ENCODE measurements around the gene LRRC75A.
"Not testable (repeated sequence)": the region's sequence is repeated elsewhere in the genome, so short reads cannot be mapped to it uniquely, and the experiment has no call there.

LRRC75A gene

DNA sequence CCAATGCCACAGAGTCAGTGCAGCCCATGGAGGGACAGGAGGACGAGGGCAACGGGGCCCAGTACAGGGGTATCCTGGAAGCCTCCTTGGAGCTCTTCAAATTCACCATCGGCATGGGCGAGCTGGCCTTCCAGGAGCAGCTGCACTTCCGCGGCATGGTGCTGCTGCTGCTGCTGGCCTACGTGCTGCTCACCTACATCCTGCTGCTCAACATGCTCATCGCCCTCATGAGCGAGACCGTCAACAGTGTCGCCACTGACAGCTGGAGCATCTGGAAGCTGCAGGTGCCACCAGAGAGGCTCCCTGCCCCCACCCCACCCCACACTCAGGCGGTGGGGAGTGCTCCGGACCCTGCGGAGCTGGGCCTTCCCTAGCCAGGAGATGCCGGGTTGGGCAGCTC lies 60.0 kb downstream of the LRRC75A start:
- no peak for DNase-seq (ENCODE audit: low spot score)

DNA sequence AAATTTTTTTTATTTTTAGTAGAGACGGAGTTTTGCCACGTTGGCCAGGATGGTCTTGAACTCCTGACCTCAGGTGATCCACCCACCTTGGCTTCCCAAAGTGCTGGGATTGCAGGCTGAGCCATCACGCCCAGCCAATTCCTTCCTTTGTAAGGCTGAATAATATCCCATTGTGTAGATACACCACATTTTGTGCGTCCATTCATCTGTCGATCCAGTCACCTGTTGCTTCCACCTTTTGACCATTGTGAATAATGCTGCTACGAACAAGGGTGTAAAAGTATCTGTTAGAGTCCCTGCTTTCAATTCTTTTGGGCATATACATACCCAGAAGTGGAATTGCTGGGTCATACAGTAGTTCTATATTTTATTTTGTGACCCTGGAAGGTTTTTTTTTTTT lies 61.3 kb downstream of the LRRC75A start:
- DNase-seq (ENCODE audit: low spot score): no peak

DNA sequence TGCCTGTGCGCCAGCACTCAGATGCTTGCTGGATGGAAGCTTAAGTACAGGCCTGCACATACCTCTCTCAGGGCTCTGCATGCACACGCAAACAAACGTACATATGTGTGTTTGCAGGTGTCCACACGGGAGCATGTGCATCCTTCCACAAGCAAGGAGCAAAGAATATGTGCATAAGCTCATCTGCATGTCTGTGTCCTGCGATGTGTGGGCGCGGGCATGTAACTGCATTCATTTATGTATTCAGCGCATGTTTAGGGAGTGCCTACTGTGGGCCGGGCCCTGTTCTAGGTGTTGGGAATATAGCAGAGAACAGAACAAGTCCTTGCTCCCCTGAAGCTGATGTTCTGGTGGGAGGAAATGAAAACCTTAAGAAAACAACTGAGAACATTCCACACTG lies 62.9 kb downstream of the LRRC75A start:
- DNase-seq (ENCODE audit: low spot score): no peak

DNA sequence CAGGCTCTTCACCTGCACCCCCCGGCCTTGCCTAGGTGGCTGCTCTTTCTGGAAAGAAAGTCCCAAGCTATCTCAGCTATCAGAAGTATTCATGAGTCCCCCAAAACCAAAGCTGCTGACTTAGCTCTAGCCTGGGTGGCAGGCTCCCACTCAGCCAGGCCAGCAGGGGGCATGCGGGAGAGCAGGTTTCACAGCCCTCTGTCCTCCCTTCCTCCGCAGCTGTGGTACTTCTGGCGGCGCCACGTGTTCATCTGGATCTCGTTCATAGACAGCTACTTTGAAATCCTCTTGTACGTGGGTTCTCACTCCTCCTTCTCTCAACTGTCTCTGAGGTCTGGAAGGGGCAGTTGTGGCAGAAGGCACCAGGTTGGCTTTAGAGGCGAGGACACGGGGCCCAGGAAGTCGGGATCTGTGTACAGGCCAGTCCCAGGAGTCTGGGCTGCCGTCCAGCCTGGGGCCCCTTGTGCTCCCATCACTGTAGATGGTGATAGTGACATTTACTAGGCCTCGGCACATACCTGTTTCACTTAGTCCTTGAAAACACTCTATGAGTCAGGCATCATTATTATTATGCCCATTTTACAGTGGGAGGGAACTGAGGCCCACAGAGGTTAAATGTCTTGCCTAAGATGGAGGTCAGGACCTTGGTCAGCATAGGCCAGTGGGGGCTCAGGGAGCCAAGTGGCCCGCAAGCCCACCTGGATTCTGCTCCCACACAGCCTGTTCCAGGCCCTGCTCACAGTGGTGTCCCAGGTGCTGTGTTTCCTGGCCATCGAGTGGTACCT lies 63.7 kb downstream of the LRRC75A start:
- DNase-seq (ENCODE audit: low spot score): peak; percentile 64

DNA sequence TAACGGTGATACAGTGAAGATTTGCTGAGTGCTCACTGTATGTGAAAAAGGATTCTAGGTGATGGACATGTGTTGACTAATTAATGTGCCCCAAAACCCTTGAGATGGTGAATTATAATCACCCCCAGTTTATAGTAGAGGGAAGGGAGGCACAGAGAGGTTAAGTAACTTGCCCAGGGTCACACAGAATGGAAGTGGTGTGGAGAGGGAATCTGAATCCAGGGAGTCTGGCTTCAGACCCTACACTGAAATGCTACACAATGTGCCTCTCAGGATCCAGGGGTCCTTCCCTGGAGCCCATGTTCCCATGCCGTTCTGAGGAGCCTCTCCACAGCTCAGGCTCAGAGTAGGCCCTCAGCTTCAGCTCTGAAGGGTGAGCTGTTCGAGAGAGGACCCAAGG lies 65.0 kb downstream of the LRRC75A start:
- DNase-seq (ENCODE audit: low spot score): no peak

DNA sequence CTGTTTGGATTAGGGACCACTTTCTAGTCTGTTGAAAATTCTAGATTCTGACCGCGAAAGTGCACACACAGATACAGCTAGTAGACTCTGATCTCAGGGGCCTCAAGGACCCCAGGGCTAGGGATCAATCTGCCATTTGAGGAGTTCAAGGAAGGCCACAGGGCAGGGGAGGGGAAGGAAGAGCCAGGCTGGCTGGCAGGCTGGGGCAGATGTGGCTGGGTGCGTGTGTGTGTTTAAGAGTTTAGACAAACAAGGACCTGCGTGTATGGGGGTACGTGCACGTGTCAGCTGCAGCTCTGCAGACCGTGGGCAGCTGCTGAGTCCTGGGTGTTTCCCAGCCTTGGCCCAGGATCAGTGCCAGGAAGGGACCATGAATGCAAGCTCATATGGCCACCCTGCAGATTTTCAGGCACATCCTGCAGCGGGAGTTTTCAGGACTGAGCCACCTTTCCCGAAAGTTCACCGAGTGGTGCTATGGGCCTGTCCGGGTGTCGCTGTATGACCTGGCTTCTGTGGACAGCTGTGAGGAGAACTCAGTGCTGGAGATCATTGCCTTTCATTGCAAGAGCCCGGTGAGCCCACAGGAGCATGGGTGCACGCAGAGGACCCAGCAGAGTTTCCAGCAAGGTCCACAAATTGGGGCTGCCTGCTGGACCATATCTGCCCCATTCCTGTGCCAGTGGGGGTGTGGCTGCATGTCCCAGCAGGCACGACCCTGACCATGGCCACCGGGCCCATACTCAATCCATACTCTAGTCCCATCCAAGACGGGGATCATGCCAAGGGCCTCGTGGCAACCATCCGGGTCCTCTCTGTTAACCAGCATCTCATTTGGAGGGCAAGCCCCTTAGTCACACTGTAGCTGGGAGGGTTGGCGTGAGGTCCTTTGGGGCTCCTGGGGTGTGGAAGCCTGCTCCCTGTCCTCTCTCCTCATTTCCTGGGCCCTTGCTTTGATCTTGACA lies 66.0 kb downstream of the LRRC75A start:
- DNase-seq (ENCODE audit: low spot score): no peak

DNA sequence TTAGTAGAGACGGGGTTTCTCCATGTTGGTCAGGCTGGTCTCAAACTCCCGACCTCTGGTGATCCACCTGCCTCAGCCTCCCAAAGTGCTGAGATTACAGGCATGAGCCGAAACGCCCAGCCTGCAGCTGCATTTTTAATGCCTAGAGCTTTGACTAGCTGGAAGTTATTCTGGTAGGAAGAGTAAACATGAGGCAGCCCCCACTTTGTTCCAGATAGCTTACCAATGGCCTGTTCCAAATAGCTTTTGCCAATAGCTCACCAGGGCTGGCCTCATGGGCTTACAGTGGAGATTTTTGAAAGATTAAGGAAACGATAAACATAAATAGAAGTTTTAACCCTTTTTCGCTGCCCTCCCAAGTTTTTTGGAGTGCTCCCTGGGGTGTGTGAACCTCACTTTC lies 66.8 kb downstream of the LRRC75A start:
- DNase-seq (ENCODE audit: low spot score): no peak

DNA sequence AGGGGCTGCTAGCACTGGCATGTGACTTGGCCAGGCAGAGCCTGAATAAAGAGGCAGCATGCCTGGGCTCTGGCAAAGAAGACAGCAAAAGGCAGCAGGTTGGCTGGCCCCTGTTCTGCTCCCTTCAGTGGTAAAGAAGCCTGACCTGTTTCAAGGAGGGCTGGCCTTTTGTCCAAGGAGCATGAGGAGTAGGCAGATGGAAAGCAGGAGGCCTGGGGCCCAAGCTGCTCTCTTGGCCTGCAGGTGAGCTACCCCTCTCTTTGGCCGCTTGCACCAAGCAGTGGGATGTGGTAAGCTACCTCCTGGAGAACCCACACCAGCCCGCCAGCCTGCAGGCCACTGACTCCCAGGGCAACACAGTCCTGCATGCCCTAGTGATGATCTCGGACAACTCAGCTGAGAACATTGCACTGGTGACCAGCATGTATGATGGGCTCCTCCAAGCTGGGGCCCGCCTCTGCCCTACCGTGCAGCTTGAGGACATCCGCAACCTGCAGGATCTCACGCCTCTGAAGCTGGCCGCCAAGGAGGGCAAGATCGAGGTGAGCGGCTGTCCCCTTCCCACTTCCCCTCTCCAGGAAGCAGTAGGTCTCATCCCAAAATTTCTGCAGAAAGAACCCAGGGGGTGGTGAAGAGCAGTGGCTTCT lies 68.6 kb downstream of the LRRC75A start:
- no peak for DNase-seq (ENCODE audit: low spot score)

DNA sequence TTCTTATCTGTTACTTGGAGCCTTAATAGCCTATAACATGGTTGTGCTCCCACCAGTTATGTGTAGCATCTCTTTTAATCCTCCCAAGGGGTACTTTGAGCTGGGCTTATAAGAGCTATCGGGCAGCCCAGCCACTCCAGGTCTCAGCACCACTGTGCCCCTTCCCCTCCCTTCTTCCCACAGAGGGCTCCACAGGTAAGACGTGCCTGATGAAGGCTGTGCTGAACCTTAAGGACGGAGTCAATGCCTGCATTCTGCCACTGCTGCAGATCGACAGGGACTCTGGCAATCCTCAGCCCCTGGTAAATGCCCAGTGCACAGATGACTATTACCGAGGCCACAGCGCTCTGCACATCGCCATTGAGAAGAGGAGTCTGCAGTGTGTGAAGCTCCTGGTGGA lies 69.6 kb downstream of the LRRC75A start:
- DNase-seq (ENCODE audit: low spot score): no peak

DNA sequence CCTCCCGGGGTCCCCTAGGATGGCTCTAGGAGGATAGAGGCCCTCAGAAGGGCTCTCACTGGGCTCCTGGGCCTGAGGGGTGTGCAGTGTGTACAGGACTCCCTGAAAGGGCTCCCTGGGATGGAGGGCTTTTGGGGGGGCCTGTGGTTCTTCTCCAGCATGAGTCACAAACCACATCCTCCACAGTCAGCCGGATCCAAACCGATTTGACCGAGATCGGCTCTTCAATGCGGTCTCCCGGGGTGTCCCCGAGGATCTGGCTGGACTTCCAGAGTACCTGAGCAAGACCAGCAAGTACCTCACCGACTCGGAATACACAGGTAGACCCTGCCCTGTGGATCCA lies 72.1 kb downstream of the LRRC75A start:
- no peak for DNase-seq (ENCODE audit: low spot score)

DNA sequence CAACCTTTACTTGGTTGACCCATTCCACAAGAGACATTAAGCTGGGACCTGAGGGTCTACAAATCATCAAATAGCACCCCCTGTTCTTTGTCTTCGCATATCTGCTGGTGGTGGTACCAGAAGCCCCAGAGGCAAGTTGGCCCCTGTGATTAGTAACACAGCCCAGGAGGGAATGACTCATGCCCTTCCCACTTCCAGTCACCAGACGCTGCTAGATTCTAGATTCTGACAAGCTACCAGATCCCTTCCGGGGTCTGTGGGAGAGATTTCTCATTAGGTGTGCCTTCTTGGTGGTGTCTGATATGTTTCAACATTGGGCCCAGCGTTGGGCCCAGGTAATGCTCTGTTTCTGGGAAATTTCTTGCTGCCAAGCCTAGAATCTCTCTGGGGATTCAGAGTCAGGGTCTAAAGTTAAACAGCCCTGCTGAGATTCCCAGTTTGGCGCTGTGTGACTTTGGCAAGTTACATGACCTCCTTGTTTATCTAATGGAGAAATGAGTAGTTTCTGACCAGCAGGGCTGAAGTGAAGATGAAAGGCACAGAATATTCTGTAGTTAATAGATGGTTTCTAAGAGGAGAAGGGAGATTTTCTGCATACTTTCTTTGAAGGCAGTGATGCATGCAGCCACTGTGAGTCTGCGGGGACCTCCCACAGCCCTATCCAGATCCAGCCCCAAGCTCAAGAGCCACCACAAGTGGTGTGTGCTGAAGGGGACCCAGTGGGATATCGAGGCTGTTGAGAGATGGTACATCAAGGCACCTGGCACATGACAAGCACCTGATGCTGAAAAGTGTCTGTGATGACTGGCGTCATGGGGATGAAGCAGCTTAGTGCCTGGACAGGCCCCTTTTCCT lies 72.7 kb downstream of the LRRC75A start:
- peak; percentile 53 for DNase-seq (ENCODE audit: low spot score)

DNA sequence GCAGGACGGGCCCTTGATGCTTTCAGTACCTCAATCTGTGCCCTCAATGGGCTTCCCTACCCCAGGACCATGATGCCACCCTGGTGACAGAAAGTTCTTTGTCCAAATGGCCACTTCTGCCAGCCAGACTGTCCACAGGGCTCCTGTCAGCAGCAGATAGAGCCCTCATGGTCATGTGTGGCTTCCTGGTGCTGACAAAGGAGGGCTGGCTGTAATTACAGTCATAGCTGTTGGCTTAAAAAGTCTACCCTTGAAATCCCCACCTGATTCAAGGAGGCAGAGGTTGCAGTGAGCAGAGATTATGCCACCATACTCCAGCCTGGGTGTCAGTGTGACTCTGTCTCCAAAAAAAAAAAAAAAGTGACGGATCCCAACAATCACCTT lies 73.3 kb downstream of the LRRC75A start:
- DNase-seq (ENCODE audit: low spot score): no peak

DNA sequence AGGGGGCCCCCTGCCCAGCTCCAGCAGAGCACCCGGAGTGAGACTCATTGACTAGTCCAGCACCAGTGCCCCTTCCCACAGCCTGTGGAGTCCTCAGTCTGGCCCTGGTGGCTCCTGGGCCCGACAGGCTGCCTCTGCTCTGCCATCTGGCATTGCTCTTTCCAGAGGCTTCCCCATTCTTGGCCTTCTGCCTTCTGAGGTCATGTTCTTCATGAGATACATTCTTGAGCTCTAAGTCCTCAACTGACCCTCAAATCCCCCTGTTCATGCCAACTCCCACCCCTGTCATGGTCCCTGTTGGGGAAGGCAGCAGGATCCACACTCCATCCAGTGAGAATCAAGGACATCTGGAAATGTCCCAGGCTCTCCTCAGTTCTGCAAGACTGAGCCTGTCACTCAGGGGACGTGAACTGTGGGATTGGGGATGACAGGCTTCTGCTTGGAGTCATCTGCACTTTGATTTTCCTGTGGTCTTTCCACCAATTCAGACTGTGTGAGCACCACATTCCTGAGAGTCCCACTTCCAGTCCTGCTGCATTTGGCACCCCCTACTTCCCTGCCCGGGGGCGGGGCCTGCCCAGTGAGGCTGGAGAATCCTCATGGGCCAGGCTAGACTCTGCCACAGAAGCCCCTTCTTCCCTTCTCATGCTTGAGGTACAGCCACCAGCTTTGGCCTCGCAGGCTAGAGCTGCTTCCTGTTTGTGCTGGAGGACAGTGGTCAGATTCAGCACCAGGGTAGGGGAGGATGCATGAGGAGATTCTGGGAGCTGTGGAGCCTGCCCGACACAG lies 73.9 kb downstream of the LRRC75A start:
- DNase-seq (ENCODE audit: low spot score): no peak

DNA sequence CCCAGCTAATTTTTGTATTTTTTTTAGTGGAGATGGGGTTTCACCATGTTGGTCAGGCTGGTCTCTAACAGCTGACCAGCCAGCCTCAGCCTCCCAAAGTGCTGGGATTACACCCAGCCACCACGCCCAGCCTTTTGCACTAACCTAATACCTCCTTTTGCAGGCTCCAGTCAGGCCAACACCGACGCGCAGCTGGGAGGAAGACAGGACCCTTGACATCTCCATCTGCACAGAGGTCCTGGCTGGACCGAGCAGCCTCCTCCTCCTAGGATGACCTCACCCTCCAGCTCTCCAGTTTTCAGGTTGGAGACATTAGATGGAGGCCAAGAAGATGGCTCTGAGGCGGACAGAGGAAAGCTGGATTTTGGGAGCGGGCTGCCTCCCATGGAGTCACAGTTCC lies 74.6 kb downstream of the LRRC75A start:
- no peak for DNase-seq (ENCODE audit: low spot score)

DNA sequence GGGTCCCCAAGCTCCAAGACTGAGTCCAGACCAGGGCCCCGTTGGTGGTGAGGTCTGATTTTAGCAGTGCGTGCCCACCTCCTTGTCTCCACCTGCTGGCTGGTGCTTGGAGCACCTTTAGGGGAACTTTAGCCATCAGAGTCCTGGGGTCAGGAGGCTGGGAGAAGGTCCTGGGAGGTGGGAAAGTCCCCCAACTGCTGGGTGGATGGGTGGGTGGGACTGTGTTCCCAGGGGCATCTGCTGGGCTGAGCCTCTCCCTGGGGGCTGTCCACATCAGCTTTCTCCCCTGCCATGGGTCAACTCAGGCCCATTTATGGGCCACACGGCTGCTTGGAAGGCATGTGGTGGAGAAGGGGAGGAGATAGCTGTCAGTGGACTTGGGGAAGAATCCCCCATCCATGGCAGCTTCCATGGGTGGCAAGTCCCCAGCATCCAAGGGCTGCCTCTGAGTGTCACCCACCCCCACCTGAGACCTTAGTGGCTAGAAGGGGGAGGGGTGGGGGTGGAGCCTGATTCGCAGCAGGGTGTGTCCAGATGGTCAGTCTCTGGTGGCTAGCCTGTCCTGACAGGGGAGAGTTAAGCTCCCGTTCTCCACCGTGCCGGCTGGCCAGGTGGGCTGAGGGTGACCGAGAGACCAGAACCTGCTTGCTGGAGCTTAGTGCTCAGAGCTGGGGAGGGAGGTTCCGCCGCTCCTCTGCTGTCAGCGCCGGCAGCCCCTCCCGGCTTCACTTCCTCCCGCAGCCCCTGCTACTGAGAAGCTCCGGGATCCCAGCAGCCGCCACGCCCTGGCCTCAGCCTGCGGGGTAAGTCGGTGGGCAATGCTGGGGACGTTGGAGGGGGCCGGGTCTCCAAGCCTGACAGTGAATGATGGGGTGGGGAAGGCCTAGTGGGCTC lies 76.7 kb downstream of the LRRC75A start, which contains the start of gene TRPV2:
Gene TRPV2 (plus strand): TSS at position 541 of the 894 bp plus-strand sequence. CDS start 2,098 bp downstream, outside the sequence.
- DNase-seq (ENCODE audit: low spot score): peak; percentile 62

DNA sequence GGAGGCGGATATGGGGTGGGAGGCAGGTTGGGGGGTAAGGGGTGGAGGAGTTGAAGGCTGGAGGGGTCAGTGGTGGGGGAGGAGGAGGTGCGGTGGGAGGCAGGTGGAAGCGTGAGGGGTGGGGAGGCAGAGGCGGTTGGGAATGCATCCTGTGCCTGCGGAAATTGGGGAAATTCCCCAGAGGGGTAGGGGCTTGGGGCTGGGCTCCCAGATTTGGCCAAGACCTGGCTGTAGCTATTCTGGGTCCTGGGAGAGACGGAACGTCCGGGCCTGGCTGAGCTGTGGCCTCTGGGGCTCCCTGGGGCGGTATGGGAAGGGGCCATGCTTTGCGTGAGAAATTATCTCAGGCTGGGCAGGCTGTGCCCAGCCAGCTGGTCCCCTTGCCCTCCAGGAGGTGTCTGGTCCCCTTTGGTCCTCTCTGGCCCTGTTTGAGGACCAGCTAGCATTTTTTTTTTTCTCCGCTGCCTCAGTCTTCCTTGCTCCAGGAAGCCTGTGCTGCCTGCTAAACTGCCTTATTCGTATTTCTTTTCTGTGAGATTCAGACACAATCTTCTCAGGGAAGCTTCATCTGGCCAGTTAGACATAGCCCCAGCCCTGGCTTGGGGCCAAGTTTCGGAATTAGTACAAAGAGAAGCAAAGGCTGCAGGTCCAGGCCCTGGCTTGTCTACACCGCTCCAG lies 83.9 kb downstream of the LRRC75A start:
- DNase-seq (ENCODE audit: low spot score): peak; percentile 47

DNA sequence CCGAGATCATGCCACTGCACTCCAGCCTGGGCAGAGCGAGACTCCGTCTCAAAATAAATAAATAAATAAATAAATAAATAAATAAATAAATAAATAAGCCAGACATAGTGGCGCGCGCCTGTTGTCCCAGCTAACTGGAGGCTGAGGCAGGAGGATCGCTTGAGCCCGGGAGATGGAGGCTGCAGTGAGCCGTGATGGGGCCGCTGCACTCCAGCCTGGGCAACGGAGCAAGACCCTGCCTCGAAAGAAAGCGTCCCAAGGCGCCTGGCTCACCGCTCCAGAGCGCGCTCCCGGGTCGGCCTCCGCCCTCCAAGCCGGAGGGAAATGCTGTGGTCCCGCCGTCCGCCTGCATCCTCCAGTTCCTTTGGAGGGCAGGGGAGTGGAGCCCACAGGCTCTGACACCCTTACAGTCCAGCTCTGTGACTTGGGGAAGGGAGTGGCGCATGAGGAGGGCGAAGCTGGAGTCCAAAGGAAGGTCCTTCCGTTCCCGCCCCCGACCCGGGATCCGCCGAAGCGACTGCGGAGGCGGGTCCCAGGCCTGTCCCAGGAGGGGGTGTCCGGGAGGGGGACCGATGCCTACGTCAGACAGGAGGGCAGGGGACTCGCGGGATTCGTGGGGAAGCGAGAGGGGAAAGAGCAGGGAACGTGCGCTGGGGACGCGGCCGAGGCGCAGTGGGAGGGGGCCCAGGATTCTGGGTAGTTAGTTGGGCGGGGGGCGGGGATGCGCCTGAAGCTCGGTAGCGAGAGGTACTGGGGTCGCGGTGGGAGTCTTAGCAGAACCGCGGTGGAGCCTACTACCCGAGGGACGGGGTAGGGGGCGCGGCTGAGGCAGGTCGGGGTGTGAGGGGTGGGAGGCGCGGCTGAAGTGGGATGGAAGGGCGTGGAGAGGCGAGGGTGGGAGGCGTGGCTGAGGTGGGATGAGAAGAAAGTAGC lies 85.0 kb downstream of the LRRC75A start:
- no peak for DNase-seq (ENCODE audit: low spot score)

DNA sequence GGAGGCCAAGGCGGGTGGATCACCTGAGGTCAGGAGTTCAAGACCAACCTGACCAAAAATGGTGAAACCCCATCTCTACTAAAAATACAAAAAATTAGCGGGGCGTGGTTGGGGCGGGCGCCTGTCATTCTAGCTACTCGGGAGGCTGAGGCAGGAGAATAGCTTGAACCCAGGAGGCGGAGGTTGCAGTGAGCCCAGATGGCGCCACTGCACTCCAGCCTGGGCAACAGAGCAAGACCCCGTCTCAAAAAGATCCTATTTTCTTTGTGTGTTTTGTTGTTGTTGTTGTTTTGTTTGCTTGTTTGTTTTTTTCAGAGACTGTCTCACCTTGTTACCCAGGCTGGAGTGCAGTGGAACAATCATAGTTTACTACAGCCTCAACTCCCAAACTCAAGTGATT lies 88.1 kb downstream of the LRRC75A start:
- DNase-seq (ENCODE audit: low spot score): not testable (repeated sequence)

Measured in hematopoietic multipotent progenitor cell treated with erythropoietin and hydrocortisone succinate and interleukin-3 and kit ligand, for 15 days (in vitro differentiated cells).